ENCODE results near the gene MATN3. TPM values are rescaled to one million over a fixed set of nuclear protein-coding genes. Genes with fewer than 3 reads are reported as not detected.
A peak's percentile ranks its signal among the peaks of the same experiment; 100 is the strongest.

The MATN3 gene
- total RNA-seq, 1 experiment from 2014 or later: 18.1 TPM

GRCh38 chr2:20027260-20027677 is 14.8 kb upstream of the MATN3 start:
- no peaks in the 10 kb centered on the region for H3K27me3 Mint-ChIP-seq (ENCODE audit: insufficient read depth, unreplicated experiment)
- peaks cover 9% of the 10 kb centered on the region for H3K4me1 Mint-ChIP-seq (ENCODE audit: low read depth, unreplicated experiment)
- ChIA-PET CTCF (interaction anchor here (0.8 to 1.4 kb wide), 2 partner anchors 14 to 67 kb away, joined by 3 to 4 read pairs; no protein-coding TSS in a partner anchor), POLR2A (no interaction called here)
- no peak overlapping the region for H3K4me3 ChIP-seq (ENCODE audit: low read depth, low read length)
- H3K4me3 Mint-ChIP-seq (ENCODE audit: unreplicated experiment): no peak overlapping the region
- no peak overlapping the region for H3K27ac Mint-ChIP-seq (ENCODE audit: unreplicated experiment)
- TF ChIP-seq, protein P1, sequence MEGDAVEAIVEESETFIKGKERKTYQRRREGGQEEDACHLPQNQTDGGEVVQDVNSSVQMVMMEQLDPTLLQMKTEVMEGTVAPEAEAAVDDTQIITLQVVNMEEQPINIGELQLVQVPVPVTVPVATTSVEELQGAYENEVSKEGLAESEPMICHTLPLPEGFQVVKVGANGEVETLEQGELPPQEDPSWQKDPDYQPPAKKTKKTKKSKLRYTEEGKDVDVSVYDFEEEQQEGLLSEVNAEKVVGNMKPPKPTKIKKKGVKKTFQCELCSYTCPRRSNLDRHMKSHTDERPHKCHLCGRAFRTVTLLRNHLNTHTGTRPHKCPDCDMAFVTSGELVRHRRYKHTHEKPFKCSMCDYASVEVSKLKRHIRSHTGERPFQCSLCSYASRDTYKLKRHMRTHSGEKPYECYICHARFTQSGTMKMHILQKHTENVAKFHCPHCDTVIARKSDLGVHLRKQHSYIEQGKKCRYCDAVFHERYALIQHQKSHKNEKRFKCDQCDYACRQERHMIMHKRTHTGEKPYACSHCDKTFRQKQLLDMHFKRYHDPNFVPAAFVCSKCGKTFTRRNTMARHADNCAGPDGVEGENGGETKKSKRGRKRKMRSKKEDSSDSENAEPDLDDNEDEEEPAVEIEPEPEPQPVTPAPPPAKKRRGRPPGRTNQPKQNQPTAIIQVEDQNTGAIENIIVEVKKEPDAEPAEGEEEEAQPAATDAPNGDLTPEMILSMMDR (IDR thresholded peaks at IDR 0.05; ENCODE audit: insufficient read depth in 1 of 2, low read depth in 1 of 2, low read length in 1 of 2, severe bottlenecking in 1 of 2, unreplicated experiment in 1 of 2): no peak
- no peaks in the 10 kb centered on the region; the same call in 1 of the 2 replicates for H3K36me3 ChIP-seq (ENCODE audit: control insufficient read depth, insufficient read depth, low read length)
- intact Hi-C loops (cut with micrococcal nuclease; ENCODE audit: unreplicated experiment): loop anchor here (1.0 kb wide), 1 partner anchor 24 kb away; the partner anchor contains the start of gene LAPTM4A
- DNase-seq: peak in 1 of 2 experiments; percentile 29
- H3K27me3 ChIP-seq (replicated peaks; ENCODE audit: control insufficient read depth, insufficient read depth, low read length): peaks cover 1% of the 10 kb centered on the region; the same call in 1 of the 2 replicates
- BruUV-seq (replicated peaks): no TSS peak
- peaks cover 10% of the 10 kb centered on the region for H3K9me3 Mint-ChIP-seq (ENCODE audit: unreplicated experiment)
- peaks cover 6% of the 10 kb centered on the region; the same call in 1 of the 2 replicates for H3K4me1 ChIP-seq
- H3K9me3 ChIP-seq: no peaks in the 10 kb centered on the region
- H3K36me3 Mint-ChIP-seq (ENCODE audit: insufficient read depth, unreplicated experiment): peaks cover 37% of the 10 kb centered on the region

GRCh38 chr2:20025065-20025786 is 12.8 kb upstream of the MATN3 start:
- Mint-ChIP-seq H3K9me3 (ENCODE audit: unreplicated experiment) (peaks cover 26% of the 10 kb centered on the region), H3K27me3 (ENCODE audit: insufficient read depth, unreplicated experiment) (no peaks in the 10 kb centered on the region), H3K27ac (ENCODE audit: unreplicated experiment) (no peak overlapping the region), H3K36me3 (ENCODE audit: insufficient read depth, unreplicated experiment) (peaks cover 19% of the 10 kb centered on the region), H3K4me3 (ENCODE audit: unreplicated experiment) (no peak overlapping the region), H3K4me1 (ENCODE audit: low read depth, unreplicated experiment) (peaks cover 9% of the 10 kb centered on the region)
- H3K9me3 ChIP-seq: peaks cover 9% of the 10 kb centered on the region
- H3K27me3 ChIP-seq (replicated peaks; ENCODE audit: control insufficient read depth, insufficient read depth, low read length): peaks cover 1% of the 10 kb centered on the region; the same call in 1 of the 2 replicates
- TF ChIP-seq, protein P1 (IDR thresholded peaks at IDR 0.05; ENCODE audit: insufficient read depth in 1 of 2, low read depth in 1 of 2, low read length in 1 of 2, severe bottlenecking in 1 of 2, unreplicated experiment in 1 of 2): no peak
- ChIA-PET POLR2A (no interaction called here), CTCF (no interaction called here)
- peaks cover 6% of the 10 kb centered on the region; the same call in 1 of the 2 replicates for H3K4me1 ChIP-seq
- no peak overlapping the region for H3K4me3 ChIP-seq (ENCODE audit: low read depth, low read length)
- intact Hi-C loops (cut with micrococcal nuclease; ENCODE audit: unreplicated experiment): no loop called here
- no peaks in the 10 kb centered on the region for H3K36me3 ChIP-seq (ENCODE audit: control insufficient read depth, insufficient read depth, low read length)
- DNase-seq: no peak
- BruUV-seq (replicated peaks): no TSS peak

GRCh38 chr2:20023688-20024087 is 11.2 kb upstream of the MATN3 start:
- TF ChIP-seq, protein P1 (IDR thresholded peaks at IDR 0.05; ENCODE audit: insufficient read depth in 1 of 2, low read depth in 1 of 2, low read length in 1 of 2, severe bottlenecking in 1 of 2, unreplicated experiment in 1 of 2): no peak
- ChIA-PET POLR2A (no interaction called here), CTCF (no interaction called here)
- Histone ChIP-seq H3K4me1 (peaks cover 6% of the 10 kb centered on the region; the same call in 1 of the 2 replicates), H3K36me3 (ENCODE audit: control insufficient read depth, insufficient read depth, low read length) (no peaks in the 10 kb centered on the region), H3K4me3 (ENCODE audit: low read depth, low read length) (no peak overlapping the region), H3K27me3 (replicated peaks; ENCODE audit: control insufficient read depth, insufficient read depth, low read length) (peaks cover 1% of the 10 kb centered on the region; the same call in 1 of the 2 replicates), H3K9me3 (peaks cover 9% of the 10 kb centered on the region)
- no peak for DNase-seq
- intact Hi-C loops (cut with micrococcal nuclease; ENCODE audit: unreplicated experiment): no loop called here
- Mint-ChIP-seq H3K9me3 (ENCODE audit: unreplicated experiment) (peaks cover 28% of the 10 kb centered on the region), H3K27me3 (ENCODE audit: insufficient read depth, unreplicated experiment) (no peaks in the 10 kb centered on the region), H3K36me3 (ENCODE audit: insufficient read depth, unreplicated experiment) (peaks cover 6% of the 10 kb centered on the region), H3K4me1 (ENCODE audit: low read depth, unreplicated experiment) (peaks cover 9% of the 10 kb centered on the region), H3K4me3 (ENCODE audit: unreplicated experiment) (no peak overlapping the region), H3K27ac (ENCODE audit: unreplicated experiment) (no peak overlapping the region)
- BruUV-seq (replicated peaks): no TSS peak
